Uterus (tissue), 2 donors: ENCODE results near the gene MRGPRF.

Experiments
- POLR2A ChIP-seq, 2 donors: fragments of 450-650 bp; IDR thresholded peaks; one replicate each; pipeline ENCODE4 v1.6.1; 2016; ENCODE audit warnings: antibody characterized with exemption in 2 of 2, mild to moderate bottlenecking in 1 of 2, moderate library complexity in 1 of 2
- TF ChIP-seq, protein P1 (sequence below), 4 experiments: fragments of 200-600 bp in 2 of 4; fragments of 450-650 bp in 2 of 4; sonication (generic) in 2 of 4; IDR thresholded peaks; one replicate each; pipeline ENCODE4 v1.5.1; 2016 to 2019; ENCODE audit warnings: antibody characterized with exemption in 4 of 4, mild to moderate bottlenecking in 2 of 4, moderate library complexity in 1 of 4

DNA sequence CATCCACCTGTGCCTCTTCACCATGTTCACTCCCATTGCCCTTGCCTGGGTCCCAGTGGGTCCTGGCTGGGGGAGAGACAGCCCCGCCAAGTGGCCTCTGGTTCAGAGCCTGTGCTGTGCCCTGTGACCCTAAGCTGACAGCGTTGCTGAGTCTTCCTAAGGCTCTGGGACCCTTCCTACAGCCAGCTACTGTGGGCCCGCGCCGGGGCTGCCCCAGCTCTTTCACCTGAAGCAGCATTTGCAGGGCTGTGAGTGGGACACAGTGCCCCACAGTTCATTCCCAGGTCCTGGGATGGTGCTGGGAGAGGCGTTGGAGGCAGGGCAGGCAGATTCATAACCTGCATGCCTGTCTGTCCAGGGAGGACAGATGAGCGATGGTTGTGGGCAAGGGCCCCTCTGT, 46.4 kb upstream of the MRGPRF start:
- TF ChIP-seq, protein P1, sequence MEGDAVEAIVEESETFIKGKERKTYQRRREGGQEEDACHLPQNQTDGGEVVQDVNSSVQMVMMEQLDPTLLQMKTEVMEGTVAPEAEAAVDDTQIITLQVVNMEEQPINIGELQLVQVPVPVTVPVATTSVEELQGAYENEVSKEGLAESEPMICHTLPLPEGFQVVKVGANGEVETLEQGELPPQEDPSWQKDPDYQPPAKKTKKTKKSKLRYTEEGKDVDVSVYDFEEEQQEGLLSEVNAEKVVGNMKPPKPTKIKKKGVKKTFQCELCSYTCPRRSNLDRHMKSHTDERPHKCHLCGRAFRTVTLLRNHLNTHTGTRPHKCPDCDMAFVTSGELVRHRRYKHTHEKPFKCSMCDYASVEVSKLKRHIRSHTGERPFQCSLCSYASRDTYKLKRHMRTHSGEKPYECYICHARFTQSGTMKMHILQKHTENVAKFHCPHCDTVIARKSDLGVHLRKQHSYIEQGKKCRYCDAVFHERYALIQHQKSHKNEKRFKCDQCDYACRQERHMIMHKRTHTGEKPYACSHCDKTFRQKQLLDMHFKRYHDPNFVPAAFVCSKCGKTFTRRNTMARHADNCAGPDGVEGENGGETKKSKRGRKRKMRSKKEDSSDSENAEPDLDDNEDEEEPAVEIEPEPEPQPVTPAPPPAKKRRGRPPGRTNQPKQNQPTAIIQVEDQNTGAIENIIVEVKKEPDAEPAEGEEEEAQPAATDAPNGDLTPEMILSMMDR (IDR thresholded peaks at IDR 0.05) = no peak
- no peak for TF ChIP-seq POLR2A (IDR thresholded peaks at IDR 0.05)
